BJ (cell line): Measurements from ENCODE around the gene KIF6. TPM values are rescaled to one million over a fixed set of nuclear protein-coding genes. Genes with fewer than 3 reads are reported as not detected.

Experiments
- CTCF ChIA-PET: fragments of 350-600 bp; formaldehyde crosslinking; extraction: SDS; loops from one replicate; lab custom pipeline; 2021; ENCODE audit warnings: antibody characterized with exemption, inconsistent platforms; lab: Yijun Ruan, JAX
- POLR2A ChIA-PET: fragments of 300-600 bp; sonication (Branson Sonifier 250); formaldehyde crosslinking; extraction: SDS; loops from one replicate; lab custom pipeline; 2021; ENCODE audit warnings: antibody characterized with exemption; lab: Charles Lee
- DNase-seq: peaks from one replicate; pipeline ENCODE4 v3.0.0-alpha.2; 2011; ENCODE audit warnings: low read depth
- H3K27me3 ChIP-seq: 2 replicates; pipeline ENCODE4 v1.6.0; 2011; ENCODE audit warnings: low read length; ENCODE audit not compliant: control insufficient read depth, insufficient read depth
- H3K36me3 ChIP-seq: 2 replicates; pipeline ENCODE4 v1.5.1; 2011; ENCODE audit warnings: low read length; ENCODE audit not compliant: control insufficient read depth, insufficient read depth
- H3K4me3 ChIP-seq: 2 replicates; pipeline ENCODE4 v1.5.1; 2011; ENCODE audit warnings: low read depth, mild to moderate bottlenecking, control low read depth, low read length
- polyA plus RNA-seq: library from polyadenylated mRNA; depleted of rRNA; stranded (reverse); fragments of >200 nt; gene quantifications from 2 replicates; pipeline ENCODE4 v1.2.3, GENCODE V29; 2011
- TF ChIP-seq, protein P1 (sequence below): IDR thresholded peaks from 2 replicates; pipeline ENCODE4 v1.5.1; 2011; ENCODE audit warnings: low read depth, mild to moderate bottlenecking, control low read depth, inconsistent platforms, low read length, moderate library complexity; ENCODE audit not compliant: insufficient read depth

The KIF6 gene
- polyA plus RNA-seq, 1 experiment = 0.56 TPM

DNA sequence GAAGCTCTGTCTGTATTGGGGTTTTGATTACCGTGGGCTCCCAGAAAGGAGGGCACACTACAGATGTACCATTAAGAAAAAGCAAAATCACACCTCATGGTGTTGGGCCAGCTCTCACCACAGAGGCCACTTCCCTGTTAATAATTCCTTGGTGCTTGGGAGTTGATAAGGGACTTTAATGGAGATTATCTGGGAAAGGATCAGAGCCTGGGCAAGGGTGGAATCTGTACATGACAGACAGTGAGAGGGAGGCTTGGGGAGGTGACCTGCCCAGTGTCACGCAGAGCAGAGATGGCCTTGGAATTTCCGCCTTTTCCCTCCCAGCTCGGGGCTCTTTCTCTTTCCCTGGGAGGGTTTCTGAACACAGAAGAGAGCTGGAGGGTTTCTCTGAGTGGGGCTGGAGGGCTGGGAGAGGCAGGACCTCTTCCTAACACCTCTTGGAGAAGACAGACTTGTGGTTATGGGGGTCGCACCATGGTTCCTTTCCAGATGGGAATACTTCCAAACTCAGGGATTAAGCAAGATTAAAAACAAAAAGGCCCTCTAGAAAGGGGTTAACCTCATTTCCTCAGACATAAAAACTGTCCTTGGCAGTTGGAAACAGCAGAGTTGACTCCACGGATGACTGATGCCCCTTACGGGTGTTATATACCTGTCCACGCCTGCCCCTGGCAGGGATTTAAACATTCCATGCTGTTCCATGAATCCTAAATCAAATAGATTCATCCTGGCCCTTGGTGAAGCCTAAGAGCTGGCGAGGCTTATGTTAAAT is 385.9 kb downstream of the KIF6 start:
- TF ChIP-seq, protein P1, sequence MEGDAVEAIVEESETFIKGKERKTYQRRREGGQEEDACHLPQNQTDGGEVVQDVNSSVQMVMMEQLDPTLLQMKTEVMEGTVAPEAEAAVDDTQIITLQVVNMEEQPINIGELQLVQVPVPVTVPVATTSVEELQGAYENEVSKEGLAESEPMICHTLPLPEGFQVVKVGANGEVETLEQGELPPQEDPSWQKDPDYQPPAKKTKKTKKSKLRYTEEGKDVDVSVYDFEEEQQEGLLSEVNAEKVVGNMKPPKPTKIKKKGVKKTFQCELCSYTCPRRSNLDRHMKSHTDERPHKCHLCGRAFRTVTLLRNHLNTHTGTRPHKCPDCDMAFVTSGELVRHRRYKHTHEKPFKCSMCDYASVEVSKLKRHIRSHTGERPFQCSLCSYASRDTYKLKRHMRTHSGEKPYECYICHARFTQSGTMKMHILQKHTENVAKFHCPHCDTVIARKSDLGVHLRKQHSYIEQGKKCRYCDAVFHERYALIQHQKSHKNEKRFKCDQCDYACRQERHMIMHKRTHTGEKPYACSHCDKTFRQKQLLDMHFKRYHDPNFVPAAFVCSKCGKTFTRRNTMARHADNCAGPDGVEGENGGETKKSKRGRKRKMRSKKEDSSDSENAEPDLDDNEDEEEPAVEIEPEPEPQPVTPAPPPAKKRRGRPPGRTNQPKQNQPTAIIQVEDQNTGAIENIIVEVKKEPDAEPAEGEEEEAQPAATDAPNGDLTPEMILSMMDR = no peak
- CTCF ChIA-PET = interaction anchor here (0.6 to 1.6 kb wide), 2 partner anchors 8 to 36 kb away, joined by 3 to 4 read pairs; no protein-coding TSS in a partner anchor
- H3K36me3 ChIP-seq = no peaks in the 10 kb centered on the region
- H3K4me3 ChIP-seq = no peak overlapping the region
- POLR2A ChIA-PET = no interaction called here
- 0 out of 2 replicates have a peak, but pooled peaks cover 1% of the 10 kb centered on the region for H3K27me3 ChIP-seq
- DNase-seq = no peak

DNA sequence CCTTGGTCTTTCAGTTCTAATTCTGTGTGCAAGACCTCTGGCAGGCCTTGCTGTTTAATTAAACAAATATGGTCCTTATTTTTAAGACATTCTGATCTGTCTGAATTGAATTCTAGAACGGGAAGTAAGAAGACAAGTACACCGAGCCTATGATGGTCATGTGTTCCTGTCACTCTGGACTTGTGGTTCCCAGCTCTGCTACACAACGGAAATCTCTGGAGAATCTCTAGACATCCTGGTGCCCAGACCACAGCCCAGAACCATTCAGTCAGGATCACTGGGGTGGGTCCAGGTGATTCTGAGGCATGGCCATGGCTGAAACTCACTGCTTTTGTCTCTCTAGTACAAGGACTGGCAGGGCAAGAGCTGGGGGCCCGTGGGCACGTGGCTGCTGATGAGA is 386.8 kb downstream of the KIF6 start:
- Histone ChIP-seq H3K36me3 (no peaks in the 10 kb centered on the region), H3K4me3 (no peak overlapping the region), H3K27me3 (0 out of 2 replicates have a peak, but pooled peaks cover 1% of the 10 kb centered on the region)
- ChIA-PET CTCF (interaction anchor here (0.6 to 1.6 kb wide), 3 partner anchors 9 to 1413 kb away, joined by 3 to 4 read pairs (median 3); no protein-coding TSS in a partner anchor), POLR2A (no interaction called here)
- TF ChIP-seq, protein P1 = no peak
- no peak for DNase-seq

DNA sequence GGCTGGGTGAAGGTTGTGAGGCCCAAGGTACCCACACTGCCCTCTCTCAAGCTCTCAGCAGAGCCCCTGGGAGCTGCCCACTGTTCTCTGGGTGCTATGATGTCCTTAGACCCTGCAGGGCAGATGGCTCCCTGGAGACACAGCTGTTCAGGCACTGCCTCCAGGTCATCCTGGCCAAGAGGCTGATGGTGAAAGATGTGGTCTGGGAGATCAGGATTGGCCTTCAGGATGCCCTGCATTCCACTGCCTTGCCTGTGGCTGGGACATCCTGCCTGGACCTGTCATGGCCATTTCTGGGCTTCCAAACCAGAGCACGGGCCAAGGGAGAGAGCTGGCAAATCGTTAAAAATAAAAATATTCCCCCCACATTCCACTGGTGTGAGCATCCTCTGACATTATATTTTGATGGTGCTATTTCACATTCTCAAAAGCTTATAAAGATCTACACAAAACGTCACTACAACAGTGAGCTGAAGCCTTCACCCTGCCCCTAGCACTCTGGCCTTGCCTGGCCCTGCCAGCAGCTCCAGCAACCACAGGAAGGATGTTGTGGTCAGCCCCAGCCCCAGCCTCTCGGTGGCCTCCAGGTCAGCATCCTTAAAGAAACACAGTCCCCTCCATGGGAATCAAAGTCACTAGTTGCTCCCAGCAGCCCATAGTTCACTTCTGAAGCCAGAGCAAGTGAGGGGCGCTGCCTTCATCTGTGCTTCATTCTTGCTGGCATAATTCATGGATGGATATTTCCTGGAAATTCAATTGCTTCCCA is 389.2 kb downstream of the KIF6 start:
- Histone ChIP-seq H3K27me3 (0 out of 2 replicates have a peak, but pooled peaks cover 1% of the 10 kb centered on the region), H3K4me3 (no peak overlapping the region), H3K36me3 (no peaks in the 10 kb centered on the region)
- TF ChIP-seq, protein P1 = no peak
- no peak for DNase-seq
- ChIA-PET POLR2A (no interaction called here), CTCF (interaction anchor here (0.8 to 3.5 kb wide), 5 partner anchors 9 to 1692 kb away, joined by 3 to 22 read pairs (median 3); no protein-coding TSS in a partner anchor)

DNA sequence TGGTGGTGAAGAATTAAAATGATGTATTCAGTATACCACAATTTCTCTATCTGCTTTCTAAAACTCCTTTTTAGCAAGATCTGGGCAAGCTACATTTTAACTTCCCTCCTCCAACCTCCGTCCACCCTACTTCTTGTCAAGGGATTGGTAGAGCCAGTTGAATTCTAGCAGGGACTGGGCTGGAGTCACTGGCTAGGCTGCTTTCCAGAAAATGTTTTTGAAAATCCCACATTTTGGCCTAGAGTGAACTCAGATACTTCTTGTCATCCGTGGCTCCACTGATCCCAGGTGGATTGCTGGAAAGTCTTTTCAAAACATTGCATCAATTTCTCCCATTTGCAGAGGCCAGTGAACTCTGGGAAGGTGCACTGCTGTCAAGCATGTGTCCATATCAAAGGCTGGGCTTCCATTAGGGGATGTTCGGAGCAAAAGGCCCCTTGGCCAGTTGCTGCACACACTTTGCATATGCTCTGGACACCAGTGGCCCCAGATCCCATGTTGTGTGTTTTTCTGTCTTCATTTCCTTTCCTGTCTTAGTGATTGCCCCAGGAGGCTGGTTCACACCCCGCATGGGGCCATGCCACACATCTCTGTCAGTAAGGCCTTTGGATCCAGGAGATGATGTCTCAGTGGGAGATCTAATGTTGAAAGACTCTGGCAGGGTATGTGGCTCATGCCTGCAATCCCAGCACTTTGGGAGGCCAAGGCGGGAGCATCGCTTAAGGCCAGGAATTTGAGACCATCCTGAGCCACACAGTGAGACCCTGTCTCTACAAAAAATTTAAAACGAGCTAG is 391.4 kb downstream of the KIF6 start:
- TF ChIP-seq, protein P1 = no peak
- DNase-seq = no peak

More for the DNA sequence above, 391.4 kb downstream of the KIF6 start:
- H3K36me3 ChIP-seq = no peaks in the 10 kb centered on the region
- ChIA-PET CTCF (interaction anchor here (3.5 kb wide), 1 partner anchor 13 kb away, joined by 22 read pairs; no protein-coding TSS in a partner anchor), POLR2A (no interaction called here)
- no peak overlapping the region for H3K4me3 ChIP-seq
- peaks cover 1% of the 10 kb centered on the region; the same call in 1 of the 2 replicates for H3K27me3 ChIP-seq
